ENCODE measurements around the gene KRT27.

Gene KRT27

DNA sequence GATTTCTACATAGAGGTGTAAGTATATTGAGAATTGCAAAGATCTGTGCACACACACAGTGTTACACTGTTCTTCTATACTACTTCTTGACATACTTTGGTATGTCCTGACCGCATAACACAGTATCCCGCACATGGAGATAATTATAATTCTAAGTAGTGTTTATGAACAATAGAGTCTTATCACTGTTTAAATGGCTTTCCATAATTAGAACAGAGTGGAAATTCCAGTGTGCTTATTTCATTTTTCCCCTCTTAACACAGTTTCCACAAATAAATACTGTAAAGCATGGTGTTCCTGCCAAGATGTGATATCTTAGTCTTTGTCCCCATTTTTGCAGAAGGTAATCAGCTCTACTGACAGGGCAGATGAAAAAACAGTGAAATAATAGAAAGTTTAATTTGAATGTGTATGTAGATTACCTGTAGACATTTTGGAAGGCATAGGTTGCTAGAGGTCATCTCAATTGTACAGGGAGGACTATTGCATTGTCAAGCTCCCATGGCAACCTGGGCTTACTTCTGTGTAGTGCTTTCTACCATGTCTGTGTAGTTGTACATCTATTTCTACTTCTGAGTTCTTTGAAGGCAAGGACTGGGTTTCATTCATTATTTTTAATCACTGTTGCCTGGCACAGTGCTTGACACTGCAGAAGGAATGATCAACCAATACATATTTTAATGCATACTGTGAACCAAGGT lies 27.5 kb upstream of the KRT27 start:
- no peak for DNase-seq (ENCODE audit: low read depth)

DNA sequence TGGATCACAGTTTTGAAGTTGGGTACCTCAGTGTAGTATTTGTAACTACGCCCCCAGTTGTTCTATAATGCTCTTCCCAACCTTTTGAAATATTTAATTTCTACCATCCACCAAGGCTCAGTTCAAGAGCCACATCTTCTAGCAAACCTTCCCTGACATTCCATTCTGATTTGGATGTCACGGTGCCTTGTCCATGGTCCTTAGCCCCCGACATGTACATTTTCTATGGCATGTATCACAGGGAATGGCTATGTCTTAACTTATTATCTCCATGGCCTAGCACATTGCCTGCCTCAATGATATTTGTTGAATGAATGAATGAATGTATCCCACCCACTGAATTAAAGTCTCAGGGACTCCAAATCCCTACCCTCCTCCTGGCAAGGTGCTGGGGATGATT lies 23.8 kb upstream of the KRT27 start:
- no peak for DNase-seq (ENCODE audit: low read depth)

DNA sequence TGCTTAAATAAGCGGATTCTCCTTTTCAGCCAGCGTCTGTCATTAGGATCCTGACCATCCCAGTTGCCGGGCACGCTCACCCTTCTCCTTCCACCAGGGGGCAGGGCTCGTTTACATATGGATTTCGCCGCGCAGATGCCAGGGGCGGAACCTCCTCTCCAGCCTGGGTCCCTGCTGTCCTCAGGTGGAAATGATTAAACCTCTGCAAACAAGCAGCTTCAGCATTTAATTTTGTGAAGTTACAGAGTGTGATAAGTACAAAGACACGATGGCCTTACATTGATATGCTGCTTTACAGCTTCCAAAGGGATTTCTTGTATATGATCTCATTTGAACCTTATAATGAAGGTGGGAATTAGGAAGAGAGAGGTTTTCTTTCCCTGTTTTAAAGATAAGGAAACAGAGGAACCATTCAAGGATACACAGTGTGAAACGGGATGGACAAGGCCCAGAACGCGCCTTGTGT lies 21.3 kb upstream of the KRT27 start:
- DNase-seq (ENCODE audit: low read depth): peak; percentile 40

DNA sequence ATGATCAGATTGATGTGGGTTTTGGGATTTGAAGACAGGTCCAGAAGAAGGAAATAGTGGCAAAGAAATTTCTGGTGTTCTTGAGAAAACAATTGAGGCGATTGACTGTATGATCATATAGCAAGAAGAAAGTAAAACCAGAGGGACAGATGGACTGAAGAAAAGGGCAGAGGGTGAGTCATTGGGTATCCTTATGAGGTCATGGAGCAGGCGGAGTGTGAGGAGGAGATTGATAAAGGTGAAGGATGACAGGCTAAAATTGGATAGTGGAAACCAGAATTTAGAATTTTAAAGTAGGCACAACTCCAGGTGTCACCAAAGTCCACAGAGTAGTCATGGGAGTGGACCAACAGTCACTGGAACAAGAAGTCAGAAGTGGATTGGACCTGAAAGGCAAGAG lies 18.8 kb upstream of the KRT27 start:
- DNase-seq (ENCODE audit: low read depth): no peak

DNA sequence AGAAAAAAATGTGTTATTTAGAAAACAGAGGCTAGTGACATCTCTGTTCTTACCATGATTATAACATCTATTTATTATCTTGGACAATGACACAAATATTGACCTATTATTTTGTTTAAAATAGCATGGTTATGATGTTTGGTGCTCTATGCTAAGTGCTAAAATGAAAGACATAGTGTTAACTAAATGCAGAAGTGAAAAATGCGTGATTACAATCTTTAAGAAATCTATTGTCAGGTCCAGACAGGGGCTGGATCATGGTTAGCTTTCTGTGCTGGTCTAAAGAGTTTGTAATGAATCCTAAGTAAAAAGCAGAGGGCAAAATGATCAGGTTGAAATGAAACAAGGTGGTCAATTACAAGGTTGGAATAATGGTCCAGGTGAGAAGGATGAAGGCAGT lies 18.0 kb upstream of the KRT27 start:
- DNase-seq (ENCODE audit: low read depth): no peak

DNA sequence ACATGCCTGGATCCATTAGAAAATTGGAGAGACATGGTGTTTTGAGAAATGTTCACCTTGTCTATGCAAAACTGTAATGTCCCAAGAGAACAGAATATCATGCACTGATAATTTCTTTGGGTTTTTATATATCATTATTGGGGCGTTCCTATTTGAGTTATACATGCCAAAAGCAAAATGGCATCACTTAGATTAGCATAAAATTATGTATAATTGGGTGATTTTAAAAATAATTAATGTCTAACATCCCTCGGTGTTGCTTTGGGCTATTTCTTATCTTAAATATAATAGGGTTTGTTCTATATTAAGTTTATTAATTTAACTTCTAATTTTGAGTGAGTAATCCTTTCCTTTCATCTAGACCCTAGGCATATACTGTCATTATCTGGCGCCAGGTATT lies 17.5 kb upstream of the KRT27 start, which contains the start of gene KRT28:
KRT28 (minus strand) TSS at position 101 of the 400 bp plus-strand sequence; CDS start at position 35, 66 bp downstream.
- no peak for DNase-seq (ENCODE audit: low read depth)

DNA sequence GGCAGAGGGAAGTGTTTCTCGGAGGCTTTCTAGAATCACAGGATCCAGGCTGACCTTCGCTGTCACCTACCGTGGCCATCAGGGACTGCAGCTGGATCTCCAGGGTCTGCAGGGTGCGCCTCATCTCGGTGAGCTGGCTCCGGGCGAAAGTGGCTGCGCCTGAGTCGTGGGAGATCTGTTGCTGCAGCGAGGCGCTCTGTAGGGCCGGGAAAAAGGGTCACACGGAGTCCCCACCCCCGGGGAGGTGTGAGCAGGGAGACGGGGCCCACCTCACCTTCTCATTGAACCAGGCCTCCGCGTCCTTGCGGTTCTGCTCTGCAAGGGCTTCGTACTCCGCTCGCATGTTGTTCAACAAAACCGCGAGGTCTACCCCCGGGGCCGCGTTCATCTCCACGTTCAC lies 14.5 kb upstream of the KRT27 start:
- no peak for DNase-seq (ENCODE audit: low read depth)

DNA sequence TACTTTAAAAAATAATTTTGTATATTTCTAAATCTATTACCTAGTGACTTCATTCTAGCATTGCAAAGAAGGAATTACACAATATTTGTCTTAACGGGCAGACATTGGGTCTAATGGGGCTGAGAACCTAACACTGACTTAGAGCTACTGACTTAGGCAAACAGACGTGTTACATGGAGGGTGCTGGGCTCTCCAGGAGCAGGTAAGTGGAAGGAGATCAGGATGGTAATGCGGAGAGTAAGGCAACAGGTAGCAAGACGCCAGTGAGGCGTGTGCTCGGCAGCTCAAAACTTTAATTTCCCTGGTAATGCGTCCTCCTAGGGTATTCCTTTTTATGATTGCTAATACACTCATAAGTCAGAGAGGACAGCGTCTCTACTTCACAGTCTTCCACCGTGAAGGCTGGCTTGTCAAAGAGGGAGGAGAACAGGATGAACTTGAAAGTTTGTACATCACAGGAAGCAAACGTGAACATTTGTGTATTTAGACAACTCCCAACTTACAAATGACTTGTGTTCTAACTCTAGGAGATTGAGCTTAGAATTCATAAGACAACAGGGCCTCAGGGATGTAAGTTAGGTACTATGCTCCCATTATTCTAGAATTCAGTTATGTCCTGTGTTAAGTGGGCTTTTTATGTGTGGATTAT lies 12.8 kb upstream of the KRT27 start:
- no peak for DNase-seq (ENCODE audit: low read depth)

DNA sequence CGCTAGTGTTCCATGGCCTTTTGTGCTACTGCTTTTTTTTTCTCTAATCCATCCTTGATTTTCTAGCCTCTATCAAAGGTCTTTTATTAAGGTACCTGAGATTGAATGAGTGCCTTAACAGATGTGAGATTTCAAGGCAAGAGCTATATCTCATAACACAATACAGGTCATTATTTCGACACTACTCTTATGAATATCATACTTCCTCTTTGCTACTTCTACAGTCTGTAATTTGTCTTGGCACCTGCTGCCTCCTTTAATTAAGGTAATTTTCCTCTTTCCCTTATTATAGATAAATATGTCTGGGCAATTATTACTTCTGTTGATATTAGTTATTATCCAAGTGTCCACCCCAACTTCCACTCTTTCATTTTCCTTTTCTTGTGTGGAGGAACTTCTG lies 12.1 kb upstream of the KRT27 start:
- DNase-seq (ENCODE audit: low read depth): no peak

DNA sequence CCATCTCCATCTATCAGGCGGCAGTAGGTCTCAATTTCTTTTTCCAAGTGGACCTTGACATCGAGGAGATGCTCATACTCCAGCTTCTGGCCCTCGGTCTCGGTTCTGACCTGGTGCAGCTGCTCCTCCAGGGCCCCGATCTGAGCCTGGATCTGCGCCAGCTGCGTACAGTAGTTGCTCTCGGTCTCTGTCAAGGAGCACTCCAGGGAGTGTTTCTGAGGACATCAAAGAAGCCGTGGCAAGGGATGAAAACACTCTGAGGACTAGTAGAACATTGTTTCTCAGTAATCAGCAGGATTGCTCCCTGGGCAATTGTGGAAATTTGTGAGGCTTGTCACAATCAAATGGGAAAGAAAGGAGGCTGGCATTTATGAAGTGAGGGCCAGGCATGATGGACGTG lies 11.5 kb upstream of the KRT27 start:
- DNase-seq (ENCODE audit: low read depth): no peak

DNA sequence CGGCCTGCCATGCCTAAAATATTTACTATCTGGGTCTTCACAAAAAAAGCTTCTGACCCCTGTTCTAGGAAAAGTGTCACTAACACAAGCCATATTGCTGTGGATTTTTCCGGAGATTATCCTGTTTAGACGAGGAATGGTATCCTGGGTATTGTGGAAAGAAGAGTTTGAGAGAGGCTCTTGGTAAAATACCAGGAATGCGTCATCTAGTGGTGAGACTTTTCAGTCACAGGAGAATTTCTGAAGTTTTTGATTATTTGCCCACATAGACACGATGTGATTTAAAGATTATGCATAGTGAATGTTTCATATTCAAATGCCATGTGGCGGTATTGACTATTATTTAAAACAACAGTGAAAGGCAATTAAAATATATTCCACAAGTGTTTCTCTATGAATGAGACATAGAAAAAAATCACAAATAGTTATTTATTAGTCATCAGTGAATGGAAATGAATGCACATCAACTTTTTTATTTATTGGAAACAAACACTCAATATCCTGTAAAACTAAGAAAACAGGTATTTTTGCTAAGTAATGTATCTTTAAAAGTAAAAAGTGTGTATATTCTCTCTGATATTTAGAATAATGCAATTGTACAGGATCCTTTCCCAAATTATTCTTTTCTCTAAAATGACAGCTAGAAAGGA lies 9.6 kb upstream of the KRT27 start:
- no peak for DNase-seq (ENCODE audit: low read depth)

DNA sequence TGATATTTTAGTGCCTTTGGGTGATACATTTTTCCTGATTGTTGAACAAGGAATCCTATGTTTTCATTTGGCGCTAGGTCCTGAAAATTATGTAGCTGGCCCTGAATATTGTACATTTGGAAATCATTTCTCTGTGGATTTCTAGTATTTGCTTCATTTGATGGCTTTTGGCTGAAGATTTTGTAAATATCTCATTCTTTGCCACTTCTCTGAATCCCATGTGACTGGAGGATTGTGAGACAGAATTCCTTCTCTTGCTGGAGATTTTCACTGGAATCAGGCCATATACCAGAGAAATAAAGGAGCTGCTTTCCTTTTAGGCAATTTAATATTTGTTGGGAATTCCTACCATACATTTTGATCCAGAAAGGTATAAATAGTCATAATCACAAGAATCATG lies 8.8 kb upstream of the KRT27 start:
- no peak for DNase-seq (ENCODE audit: low read depth)

DNA sequence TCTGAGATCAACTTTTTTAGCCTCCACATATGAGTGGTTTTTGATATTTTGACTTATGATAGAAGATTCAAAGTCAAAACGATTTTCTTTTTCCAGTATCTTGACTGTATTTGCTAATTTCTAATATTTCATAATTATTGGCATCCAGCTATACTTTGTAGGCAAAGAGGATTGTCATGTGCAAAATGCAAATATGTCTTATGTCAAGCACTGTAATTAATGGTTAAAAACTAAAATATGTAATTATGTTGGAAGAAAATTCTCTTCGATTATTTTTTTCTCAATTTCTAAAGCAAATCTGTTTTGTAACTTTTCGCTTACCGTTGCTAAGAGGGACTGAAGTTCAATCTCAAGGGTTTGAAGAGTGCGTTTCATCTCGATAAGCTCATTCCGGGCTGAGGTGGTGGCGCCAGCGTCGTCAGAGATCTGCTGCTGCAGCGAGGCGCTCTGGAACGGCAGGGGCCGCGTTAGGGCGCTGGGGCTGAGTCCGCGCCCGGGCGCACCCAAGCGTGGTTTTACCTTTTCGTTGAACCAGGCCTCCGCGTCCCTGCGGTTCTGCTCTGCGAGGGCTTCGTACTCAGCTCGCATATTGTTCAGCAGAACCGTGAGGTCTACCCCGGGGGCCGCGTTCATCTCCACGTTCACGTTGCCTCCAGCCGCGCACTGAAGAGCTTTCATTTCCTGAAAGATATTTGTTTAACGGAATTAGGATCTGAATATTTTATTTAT lies 3.0 kb downstream of the KRT27 start:
- no peak for DNase-seq (ENCODE audit: low read depth)

DNA sequence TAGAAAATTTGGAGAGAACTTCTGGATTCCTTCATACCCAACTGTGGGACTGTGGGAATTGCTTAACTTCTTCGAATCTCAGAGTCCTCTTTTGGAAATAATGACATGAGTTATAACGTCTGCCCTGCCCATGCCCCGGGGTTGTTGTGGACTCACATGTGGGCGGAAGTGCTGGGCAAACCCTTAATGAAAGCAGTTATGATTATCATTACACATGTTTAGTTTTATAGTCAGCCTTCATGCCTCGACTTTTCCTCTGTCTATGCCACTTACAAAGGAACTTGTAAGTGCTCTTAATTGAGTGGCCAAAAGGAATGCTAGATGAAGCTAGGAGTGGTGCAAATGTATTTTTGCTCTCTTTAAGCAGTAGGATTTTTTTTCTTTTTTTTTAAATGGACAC lies 3.9 kb downstream of the KRT27 start:
- DNase-seq (ENCODE audit: low read depth): no peak

DNA sequence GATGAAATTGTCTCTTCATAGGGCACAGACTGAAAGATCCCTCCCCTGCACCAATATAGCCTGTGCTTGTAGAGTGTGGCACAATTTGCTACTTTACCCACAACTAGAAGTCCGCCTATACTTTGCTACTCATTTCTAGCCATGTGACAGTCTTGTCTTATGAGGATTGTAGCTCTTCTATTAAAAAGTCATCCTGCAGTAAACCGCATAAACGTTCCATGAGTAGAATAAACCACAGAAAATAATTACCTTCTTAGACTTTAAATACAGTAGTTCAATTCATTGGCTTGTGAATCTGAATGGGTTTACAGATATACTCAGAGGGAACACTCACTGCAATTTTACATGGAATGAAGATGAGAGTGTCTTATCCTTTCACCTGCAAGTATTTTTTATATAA lies 4.4 kb downstream of the KRT27 start:
- DNase-seq (ENCODE audit: low read depth): no peak

DNA sequence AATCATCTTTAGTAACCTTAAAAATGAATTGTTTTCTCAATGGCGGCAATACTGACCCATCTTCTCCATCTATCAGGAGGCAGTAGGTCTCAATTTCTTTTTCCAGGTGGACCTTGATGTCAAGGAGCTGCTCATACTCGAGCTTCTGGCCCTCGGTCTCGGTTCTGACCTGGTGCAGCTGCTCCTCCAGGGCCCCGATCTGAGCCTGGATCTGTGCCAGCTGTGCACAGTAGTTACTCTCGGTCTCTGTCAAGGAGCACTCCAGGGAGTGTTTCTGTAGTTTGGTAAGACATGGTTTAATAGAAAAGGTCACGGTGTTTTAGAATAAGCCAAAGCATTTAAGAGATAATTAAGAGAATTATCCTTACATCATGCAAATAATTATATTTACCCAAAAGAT lies 4.9 kb downstream of the KRT27 start:
- no peak for DNase-seq (ENCODE audit: low read depth)

DNA sequence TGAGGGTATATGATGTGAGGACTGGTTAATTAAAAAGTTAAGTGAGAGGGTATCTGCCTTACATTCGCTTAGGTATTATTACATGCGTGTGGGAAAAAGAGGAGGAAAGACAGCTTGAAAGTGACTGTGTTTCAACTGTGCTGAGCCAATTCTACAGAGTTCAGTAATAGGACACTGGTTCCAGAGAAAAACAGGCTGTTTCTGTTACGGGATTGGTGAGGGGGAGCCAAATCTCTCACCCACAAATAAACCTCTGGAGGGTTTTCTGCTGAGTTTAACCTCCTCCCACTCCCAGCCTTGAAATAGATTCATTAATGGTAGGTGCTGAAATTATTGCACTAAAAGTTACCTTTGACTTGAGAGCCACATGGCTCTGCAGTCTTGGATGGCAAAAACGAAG lies 6.4 kb downstream of the KRT27 start:
- no peak for DNase-seq (ENCODE audit: low read depth)

DNA sequence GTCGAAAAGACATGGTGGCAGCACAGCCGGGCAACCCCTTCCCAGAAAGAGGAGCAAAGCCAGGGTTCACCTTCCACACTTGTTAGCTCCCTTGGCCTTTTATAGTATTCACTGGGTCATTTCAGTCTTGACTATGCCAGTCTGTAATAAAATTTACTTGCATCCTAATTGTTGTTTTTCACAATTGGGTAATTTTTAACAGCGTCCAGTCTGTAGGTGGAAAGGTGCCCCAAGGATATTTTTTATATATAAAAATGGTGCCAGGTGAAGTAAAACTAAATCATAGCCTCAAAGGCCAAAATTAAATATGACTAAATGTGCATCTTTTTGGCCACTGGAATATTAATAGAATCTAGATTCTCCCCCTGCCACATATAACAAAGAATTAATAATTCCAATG lies 10.2 kb downstream of the KRT27 start, which contains the start of gene KRT26:
KRT26 (minus strand) TSS at position 101 of the 400 bp plus-strand sequence; CDS start at position 13, 88 bp downstream.
- DNase-seq (ENCODE audit: low read depth): no peak

DNA sequence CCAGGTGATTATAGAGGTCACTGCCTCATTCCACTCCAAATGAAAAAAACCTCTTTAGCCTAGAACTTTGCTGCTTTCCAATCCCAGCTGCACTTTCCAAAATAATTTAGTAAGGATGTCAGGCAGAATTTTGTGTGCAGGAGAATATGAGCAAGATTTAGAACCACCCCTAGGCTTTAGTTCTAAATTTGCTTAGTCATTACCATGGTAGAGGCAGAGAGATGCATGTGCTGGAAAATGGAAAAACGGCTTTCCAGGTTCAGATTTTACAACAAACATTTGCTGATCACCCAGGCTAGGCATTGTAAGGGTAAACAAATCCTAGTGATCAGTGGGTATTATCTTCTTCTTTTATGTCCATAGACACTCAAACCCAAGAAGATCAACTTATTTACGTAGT lies 16.7 kb downstream of the KRT27 start:
- no peak for DNase-seq (ENCODE audit: low read depth)

DNA sequence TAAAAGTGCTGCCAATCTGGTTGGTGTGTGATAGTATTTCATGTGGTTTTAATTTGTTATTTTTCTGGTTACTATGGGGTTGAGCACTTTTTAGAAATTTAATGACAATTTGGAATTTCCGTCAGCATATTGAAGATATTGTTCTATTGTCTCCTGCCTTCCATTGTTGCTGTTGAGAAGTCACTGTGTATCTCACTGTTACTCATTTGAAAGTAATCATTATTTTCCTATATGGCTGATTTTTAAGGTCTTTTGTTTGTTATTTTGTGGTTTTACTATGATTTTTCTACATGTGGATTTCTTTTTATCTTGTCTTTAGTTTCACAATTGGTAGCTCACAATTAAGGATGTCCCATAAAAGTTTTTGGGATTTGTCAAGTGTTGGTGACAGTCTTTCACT lies 18.6 kb downstream of the KRT27 start:
- DNase-seq (ENCODE audit: low read depth): no peak

DNA sequence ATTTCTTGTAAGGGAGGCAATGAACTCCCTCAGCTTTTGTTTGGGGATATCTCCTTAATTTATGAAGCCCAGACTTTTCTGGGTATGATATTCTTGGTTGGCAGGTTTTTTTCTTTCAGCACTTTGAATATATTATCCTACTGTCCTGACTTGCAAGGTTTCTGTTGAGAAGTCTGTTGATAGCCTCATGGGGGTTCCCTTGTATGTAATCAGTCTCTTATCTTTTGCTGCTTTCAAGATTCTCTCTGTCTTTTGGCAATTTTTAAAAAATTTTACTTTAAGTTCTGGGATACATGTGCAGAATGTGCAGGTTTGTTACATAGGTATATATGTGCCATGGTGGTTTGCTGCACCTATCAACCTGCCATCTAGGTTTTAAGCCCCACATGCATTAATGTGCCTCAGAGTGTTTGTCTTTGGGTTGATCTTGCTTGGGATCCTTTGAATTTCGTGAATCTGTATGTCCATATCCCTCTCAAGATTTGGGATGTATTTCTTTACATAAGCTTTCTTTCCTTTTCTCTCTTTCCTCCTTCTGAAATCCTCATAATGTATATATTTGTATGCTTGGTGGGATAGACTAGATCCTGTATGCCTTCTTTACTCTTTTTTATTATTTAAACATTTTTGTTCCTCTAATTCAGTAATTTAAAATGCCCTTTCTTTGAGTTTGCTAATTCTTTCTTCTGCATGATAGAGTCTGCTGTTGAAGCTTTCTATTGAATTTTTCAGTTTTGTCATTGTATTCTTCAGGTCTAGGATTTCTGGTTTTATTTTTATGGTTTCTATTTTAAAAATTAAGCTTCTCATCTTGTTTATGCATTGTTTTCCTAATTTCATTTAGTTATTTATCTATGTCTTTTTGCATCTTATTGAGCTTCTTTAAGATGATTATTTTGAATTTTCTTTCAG lies 22.0 kb downstream of the KRT27 start:
- DNase-seq (ENCODE audit: low read depth): no peak

DNA sequence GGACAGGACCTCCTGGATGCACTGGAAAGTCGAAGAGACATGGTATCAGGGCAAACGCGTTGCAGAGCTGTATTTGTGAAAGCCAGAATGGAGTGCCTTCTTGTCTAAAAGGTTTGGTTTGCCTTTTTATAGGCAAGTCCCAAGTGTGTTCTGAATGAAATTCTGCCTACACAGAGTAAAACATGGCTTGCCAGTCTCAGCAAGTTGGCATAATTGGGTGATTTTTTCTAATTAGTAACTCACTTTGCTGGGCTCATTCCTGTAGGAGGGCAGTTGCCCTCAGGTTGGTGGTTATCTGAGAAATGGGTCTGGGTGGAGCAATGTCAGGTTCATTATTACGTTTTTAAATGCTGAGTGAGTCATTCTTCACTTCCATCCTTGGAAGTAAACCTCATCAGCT lies 27.1 kb downstream of the KRT27 start, which contains the start of gene KRT25:
KRT25 (minus strand) TSS at position 101 of the 400 bp plus-strand sequence; CDS start at position 41, 60 bp downstream.
- DNase-seq (ENCODE audit: low read depth): no peak

Data from T-helper 22 cell (primary cell).